Neural cell (in vitro differentiated cells): ENCODE measurements around the gene PNLIPRP2. TPM values are rescaled to one million over a fixed set of nuclear protein-coding genes. Genes with fewer than 3 reads are reported as not detected.

Experiments used
- H2AFZ ChIP-seq: fragments of 200-600, 300-800 bp; sonication (generic), shearing (Covaris generic); 2 replicates; pipeline ENCODE4 v1.6.0; 2014; ENCODE audit warnings: low read depth, mild to moderate bottlenecking, antibody characterized with exemption, low read length, moderate library complexity
- H3F3A ChIP-seq: fragments of 200-600 bp; shearing (Covaris generic); 2 replicates; pipeline ENCODE4 v1.6.1; 2016; ENCODE audit warnings: mild to moderate bottlenecking, moderate library complexity, mixed read lengths, antibody characterized with exemption, low read length; ENCODE audit not compliant: insufficient read depth, poor library complexity, severe bottlenecking
- H3K27ac ChIP-seq: fragments of 200-600, 300-800 bp; sonication (generic), shearing (Covaris generic); 2 replicates; pipeline ENCODE4 v1.5.1; 2014; ENCODE audit warnings: mild to moderate bottlenecking, low read length, moderate library complexity
- H3K27me3 ChIP-seq: fragments of 300-800, 200-600 bp; sonication (generic), shearing (Covaris generic); 2 replicates; pipeline ENCODE4 v1.6.0; 2014; ENCODE audit warnings: mild to moderate bottlenecking, low read depth, low read length, moderate library complexity; ENCODE audit not compliant: insufficient read depth
- H3K36me3 ChIP-seq: fragments of 300-800, 200-600 bp; sonication (generic), shearing (Covaris generic); 2 replicates; pipeline ENCODE4 v1.5.1; 2014; ENCODE audit warnings: mild to moderate bottlenecking, antibody characterized with exemption, low read length, moderate library complexity; ENCODE audit not compliant: insufficient read depth
- H3K4me2 ChIP-seq: fragments of 300-800, 200-600 bp; sonication (generic), shearing (Covaris generic); 2 replicates; pipeline ENCODE4 v1.6.0; 2014; ENCODE audit warnings: mild to moderate bottlenecking, low read length
- H3K4me3 ChIP-seq: fragments of 300-800, 200-600 bp; sonication (generic), shearing (Covaris generic); 2 replicates; pipeline ENCODE4 v1.5.1; 2014; ENCODE audit warnings: mild to moderate bottlenecking, low read length, moderate library complexity
- H3K79me2 ChIP-seq: fragments of 200-600 bp; shearing (Covaris generic); replicated peaks from 2 replicates; pipeline ENCODE4 v1.6.0; 2014; ENCODE audit warnings: mild to moderate bottlenecking, low read length, moderate library complexity; ENCODE audit not compliant: insufficient read depth
- H3K9ac ChIP-seq: fragments of 300-800, 200-600 bp; sonication (generic), shearing (Covaris generic); 2 replicates; pipeline ENCODE4 v1.6.1; 2016; ENCODE audit warnings: mild to moderate bottlenecking, low read length, mixed read lengths
- H3K9me2 ChIP-seq: fragments of 200-600 bp; shearing (Covaris generic); 2 replicates; pipeline ENCODE4 v1.6.1; 2016; ENCODE audit warnings: mild to moderate bottlenecking, low read length, mixed read lengths; ENCODE audit not compliant: insufficient read depth
- H3K9me3 ChIP-seq: fragments of 200-600, 300-800 bp; sonication (generic), shearing (Covaris generic); 2 replicates; pipeline ENCODE4 v1.6.1; 2016; ENCODE audit warnings: mild to moderate bottlenecking, mixed run types, low read length, moderate library complexity, mixed read lengths
- H4K20me1 ChIP-seq: fragments of 200-600 bp; shearing (Covaris generic); 2 replicates; pipeline ENCODE4 v1.6.1; 2016; ENCODE audit warnings: mild to moderate bottlenecking, mixed run types; ENCODE audit not compliant: insufficient read depth
- EP300 ChIP-seq: fragments of 450-650 bp; conservative IDR thresholded peaks from 2 replicates; pipeline ENCODE4 v1.6.1; 2014; ENCODE audit warnings: antibody characterized with exemption, mild to moderate bottlenecking, moderate library complexity; ENCODE audit not compliant: poor library complexity, severe bottlenecking
- EZH2 ChIP-seq: fragments of 200-600, 300-800 bp; shearing (Covaris generic), sonication (generic); IDR thresholded peaks from 2 replicates; pipeline ENCODE4 v1.6.1; 2014; ENCODE audit warnings: antibody characterized with exemption, low read length, borderline replicate concordance, mild to moderate bottlenecking; ENCODE audit not compliant: insufficient read depth, poor library complexity, severe bottlenecking
- MXI1 ChIP-seq: fragments of 450-650 bp; conservative IDR thresholded peaks from 2 replicates; pipeline ENCODE4 v1.6.1; 2014; ENCODE audit warnings: antibody characterized with exemption, mild to moderate bottlenecking; ENCODE audit not compliant: poor library complexity, severe bottlenecking
- POLR2AphosphoS5 ChIP-seq: IDR thresholded peaks from 2 replicates; pipeline ENCODE4 v1.6.1; 2012
- RAD21 ChIP-seq: fragments of 450-650 bp; conservative IDR thresholded peaks from 2 replicates; pipeline ENCODE4 v1.6.1; 2014; ENCODE audit warnings: antibody characterized with exemption, mild to moderate bottlenecking, moderate library complexity
- SMC3 ChIP-seq: fragments of 450-650 bp; conservative IDR thresholded peaks from 2 replicates; pipeline ENCODE4 v1.6.1; 2014; ENCODE audit warnings: antibody characterized with exemption, mild to moderate bottlenecking, moderate library complexity; ENCODE audit not compliant: poor library complexity
- TAF1 ChIP-seq: IDR thresholded peaks from 2 replicates; pipeline ENCODE4 v1.6.1; 2012; ENCODE audit warnings: low read depth
- polyA plus RNA-seq: library from polyadenylated mRNA; depleted of rRNA; stranded (reverse); fragments of >200 nt; gene quantifications from 2 replicates; pipeline ENCODE4 v1.2.3, GENCODE V29; 2014
- TF ChIP-seq, protein P1 (sequence below): fragments of 450-650 bp; IDR thresholded peaks from 2 replicates; pipeline ENCODE4 v1.5.1; 2014; ENCODE audit warnings: antibody characterized with exemption, mild to moderate bottlenecking, moderate library complexity; ENCODE audit not compliant: poor library complexity, severe bottlenecking
- TF ChIP-seq, protein P2 (sequence below): IDR thresholded peaks from 2 replicates; pipeline ENCODE4 v1.6.1; 2012; ENCODE audit warnings: borderline replicate concordance

Gene PNLIPRP2
- polyA plus RNA-seq, 1 donor from 2014 or later = not detected

DNA sequence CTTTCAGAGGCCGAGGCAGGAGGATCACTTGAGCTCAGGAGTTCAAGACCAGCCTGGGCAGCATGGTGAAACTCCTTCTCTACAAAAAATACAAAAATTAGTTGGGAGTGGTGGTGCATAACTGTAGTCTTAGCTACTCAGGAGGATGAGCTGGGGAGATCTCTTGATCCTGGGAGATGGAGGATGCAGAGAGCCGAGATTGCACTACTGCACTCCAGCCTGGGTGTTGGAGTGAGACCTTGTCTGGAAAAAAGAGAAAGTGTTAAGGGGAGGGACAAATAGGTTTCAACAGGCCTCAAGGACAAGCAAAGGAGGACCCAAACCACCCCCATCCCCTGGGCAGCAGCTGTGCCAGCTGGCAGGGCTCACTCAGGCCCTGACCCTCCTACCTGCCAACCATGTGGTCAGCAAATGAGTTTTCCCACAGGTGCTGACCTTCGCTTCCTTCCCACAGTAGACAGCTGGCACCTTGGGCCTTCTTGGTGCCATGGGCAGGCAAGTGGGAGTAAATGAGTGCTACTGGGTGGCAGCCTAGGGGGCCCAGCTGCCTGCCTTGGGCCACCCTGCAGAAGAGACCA lies 5.5 kb upstream of the PNLIPRP2 start:
- Histone ChIP-seq H4K20me1 (no peaks in the 10 kb centered on the region), H3K27me3 (no peaks in the 10 kb centered on the region), H3F3A (no peaks in the 10 kb centered on the region), H3K4me2 (no peak overlapping the region), H2AFZ (no peak overlapping the region), H3K9me3 (no peaks in the 10 kb centered on the region), H3K27ac (no peak overlapping the region), H3K79me2 (no peaks in the 10 kb centered on the region), H3K9ac (no peak overlapping the region), H3K9me2 (no peaks in the 10 kb centered on the region), H3K4me3 (no peak overlapping the region), H3K36me3 (no peaks in the 10 kb centered on the region)
- TF ChIP-seq EP300 (no peak), TAF1 (no peak), RAD21 (no peak), SMC3 (no peak), POLR2AphosphoS5 (no peak), MXI1 (no peak), EZH2 (no peak)
- TF ChIP-seq, protein P1, sequence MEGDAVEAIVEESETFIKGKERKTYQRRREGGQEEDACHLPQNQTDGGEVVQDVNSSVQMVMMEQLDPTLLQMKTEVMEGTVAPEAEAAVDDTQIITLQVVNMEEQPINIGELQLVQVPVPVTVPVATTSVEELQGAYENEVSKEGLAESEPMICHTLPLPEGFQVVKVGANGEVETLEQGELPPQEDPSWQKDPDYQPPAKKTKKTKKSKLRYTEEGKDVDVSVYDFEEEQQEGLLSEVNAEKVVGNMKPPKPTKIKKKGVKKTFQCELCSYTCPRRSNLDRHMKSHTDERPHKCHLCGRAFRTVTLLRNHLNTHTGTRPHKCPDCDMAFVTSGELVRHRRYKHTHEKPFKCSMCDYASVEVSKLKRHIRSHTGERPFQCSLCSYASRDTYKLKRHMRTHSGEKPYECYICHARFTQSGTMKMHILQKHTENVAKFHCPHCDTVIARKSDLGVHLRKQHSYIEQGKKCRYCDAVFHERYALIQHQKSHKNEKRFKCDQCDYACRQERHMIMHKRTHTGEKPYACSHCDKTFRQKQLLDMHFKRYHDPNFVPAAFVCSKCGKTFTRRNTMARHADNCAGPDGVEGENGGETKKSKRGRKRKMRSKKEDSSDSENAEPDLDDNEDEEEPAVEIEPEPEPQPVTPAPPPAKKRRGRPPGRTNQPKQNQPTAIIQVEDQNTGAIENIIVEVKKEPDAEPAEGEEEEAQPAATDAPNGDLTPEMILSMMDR = no peak
- TF ChIP-seq, protein P2, sequence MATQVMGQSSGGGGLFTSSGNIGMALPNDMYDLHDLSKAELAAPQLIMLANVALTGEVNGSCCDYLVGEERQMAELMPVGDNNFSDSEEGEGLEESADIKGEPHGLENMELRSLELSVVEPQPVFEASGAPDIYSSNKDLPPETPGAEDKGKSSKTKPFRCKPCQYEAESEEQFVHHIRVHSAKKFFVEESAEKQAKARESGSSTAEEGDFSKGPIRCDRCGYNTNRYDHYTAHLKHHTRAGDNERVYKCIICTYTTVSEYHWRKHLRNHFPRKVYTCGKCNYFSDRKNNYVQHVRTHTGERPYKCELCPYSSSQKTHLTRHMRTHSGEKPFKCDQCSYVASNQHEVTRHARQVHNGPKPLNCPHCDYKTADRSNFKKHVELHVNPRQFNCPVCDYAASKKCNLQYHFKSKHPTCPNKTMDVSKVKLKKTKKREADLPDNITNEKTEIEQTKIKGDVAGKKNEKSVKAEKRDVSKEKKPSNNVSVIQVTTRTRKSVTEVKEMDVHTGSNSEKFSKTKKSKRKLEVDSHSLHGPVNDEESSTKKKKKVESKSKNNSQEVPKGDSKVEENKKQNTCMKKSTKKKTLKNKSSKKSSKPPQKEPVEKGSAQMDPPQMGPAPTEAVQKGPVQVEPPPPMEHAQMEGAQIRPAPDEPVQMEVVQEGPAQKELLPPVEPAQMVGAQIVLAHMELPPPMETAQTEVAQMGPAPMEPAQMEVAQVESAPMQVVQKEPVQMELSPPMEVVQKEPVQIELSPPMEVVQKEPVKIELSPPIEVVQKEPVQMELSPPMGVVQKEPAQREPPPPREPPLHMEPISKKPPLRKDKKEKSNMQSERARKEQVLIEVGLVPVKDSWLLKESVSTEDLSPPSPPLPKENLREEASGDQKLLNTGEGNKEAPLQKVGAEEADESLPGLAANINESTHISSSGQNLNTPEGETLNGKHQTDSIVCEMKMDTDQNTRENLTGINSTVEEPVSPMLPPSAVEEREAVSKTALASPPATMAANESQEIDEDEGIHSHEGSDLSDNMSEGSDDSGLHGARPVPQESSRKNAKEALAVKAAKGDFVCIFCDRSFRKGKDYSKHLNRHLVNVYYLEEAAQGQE = no peak

DNA sequence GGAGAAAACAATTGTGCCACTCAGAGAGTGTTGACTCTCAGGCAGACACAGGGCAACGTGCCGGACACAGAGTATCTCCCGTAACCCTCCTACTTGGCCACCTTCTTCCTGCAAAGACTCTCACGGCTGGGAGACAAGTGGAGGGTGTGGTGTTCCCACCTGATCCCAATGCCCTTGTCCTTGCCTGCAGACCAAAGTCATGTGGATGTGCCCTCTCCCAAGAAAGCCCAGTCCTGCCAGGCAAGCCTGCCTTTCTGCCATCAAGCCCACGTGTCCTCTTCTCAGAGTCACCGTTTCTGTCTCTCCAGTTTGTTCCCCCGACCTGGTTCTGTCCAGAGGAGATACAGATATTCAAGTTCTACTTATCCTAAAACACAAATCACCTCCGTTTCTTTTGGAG lies 723 bp downstream of the PNLIPRP2 start:
- H3K36me3 ChIP-seq = no peaks in the 10 kb centered on the region
- no peaks in the 10 kb centered on the region for H3F3A ChIP-seq
- H3K4me3 ChIP-seq = no peak overlapping the region
- no peaks in the 10 kb centered on the region for H3K9me3 ChIP-seq
- H3K4me2 ChIP-seq = no peak overlapping the region
- H3K9me2 ChIP-seq = no peaks in the 10 kb centered on the region
- TF ChIP-seq RAD21 = no peak
- no peak for TF ChIP-seq EZH2
- TF ChIP-seq POLR2AphosphoS5 = no peak
- TF ChIP-seq, protein P2 = no peak
- no peak for TF ChIP-seq MXI1
- TF ChIP-seq SMC3 = no peak
- TF ChIP-seq, protein P1 = no peak
- no peak for TF ChIP-seq EP300
- TF ChIP-seq TAF1 = no peak
- no peak overlapping the region for H3K27ac ChIP-seq
- no peaks in the 10 kb centered on the region for H3K27me3 ChIP-seq
- no peak overlapping the region for H2AFZ ChIP-seq
- H3K9ac ChIP-seq = no peak overlapping the region
- H4K20me1 ChIP-seq = no peaks in the 10 kb centered on the region
- H3K79me2 ChIP-seq = no peaks in the 10 kb centered on the region
